ENCODE measurements around the gene TVP23C.

DNA sequence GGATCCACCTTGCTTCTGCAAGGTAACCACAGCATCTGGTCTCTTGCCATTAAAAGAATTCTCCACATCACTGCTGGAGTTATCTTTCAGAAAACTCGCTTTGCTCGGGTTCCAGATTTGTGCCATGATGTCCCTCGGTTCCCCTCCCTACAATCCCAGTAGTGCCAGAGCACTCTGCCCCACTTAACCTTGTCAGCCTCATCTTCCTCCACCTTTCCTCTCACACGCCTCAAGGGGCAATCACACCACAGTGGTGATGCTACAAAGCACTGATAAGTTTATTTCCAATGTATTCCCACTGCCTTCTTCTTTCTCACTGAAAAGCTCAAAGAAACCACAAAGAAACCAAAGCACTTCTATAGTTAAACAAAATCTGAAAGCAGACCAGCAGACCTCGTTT, 84.4 kb downstream of the TVP23C start:
- TF ChIP-seq, protein P1, sequence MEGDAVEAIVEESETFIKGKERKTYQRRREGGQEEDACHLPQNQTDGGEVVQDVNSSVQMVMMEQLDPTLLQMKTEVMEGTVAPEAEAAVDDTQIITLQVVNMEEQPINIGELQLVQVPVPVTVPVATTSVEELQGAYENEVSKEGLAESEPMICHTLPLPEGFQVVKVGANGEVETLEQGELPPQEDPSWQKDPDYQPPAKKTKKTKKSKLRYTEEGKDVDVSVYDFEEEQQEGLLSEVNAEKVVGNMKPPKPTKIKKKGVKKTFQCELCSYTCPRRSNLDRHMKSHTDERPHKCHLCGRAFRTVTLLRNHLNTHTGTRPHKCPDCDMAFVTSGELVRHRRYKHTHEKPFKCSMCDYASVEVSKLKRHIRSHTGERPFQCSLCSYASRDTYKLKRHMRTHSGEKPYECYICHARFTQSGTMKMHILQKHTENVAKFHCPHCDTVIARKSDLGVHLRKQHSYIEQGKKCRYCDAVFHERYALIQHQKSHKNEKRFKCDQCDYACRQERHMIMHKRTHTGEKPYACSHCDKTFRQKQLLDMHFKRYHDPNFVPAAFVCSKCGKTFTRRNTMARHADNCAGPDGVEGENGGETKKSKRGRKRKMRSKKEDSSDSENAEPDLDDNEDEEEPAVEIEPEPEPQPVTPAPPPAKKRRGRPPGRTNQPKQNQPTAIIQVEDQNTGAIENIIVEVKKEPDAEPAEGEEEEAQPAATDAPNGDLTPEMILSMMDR (IDR thresholded peaks at IDR 0.05), result no peak
- no peak for TF ChIP-seq POLR2A (IDR thresholded peaks at IDR 0.05)

All from gastroesophageal sphincter (tissue), 3 donors.